Stimulated activated CD8-positive, alpha-beta memory T cell treated with anti-CD3 and anti-CD28 coated beads, Interleukin-4, amount 100 ng/mL, for 4 hours (primary cell): ENCODE measurements around the gene SERPINA5.
"Not testable (repeated sequence)": the region's sequence is repeated elsewhere in the genome, so short reads cannot be mapped to it uniquely, and the experiment has no call there.

Source experiments
- DNase-seq, 2 donors: peaks; one replicate each; pipeline ENCODE4 v3.0.0-alpha.2; 2020; ENCODE audit warnings: low read depth in 2 of 2, low spot score in 1 of 2

The SERPINA5 gene

GRCh38 chr14:94598816-94599655, 17.8 kb downstream of the SERPINA5 start:
- DNase-seq = no peak

- DNase-seq = no peak
These were observed 18.4 kb downstream of the SERPINA5 start for GRCh38 chr14:94599656-94600004.

- no peak for DNase-seq
These were observed 18.9 kb downstream of the SERPINA5 start for GRCh38 chr14:94600148-94600545.

GRCh38 chr14:94601884-94602391, 20.7 kb downstream of the SERPINA5 start:
- no peak for DNase-seq

- DNase-seq = no peak
These were observed 21.5 kb downstream of the SERPINA5 start for GRCh38 chr14:94602722-94603121.

- DNase-seq = no peak
These were observed 24.1 kb downstream of the SERPINA5 start for GRCh38 chr14:94605361-94605760.

- not testable (repeated sequence) for DNase-seq
These were observed 27.7 kb downstream of the SERPINA5 start for GRCh38 chr14:94608966-94609365.

GRCh38 chr14:94611179-94611578, 30.0 kb downstream of the SERPINA5 start:
- DNase-seq = no peak

GRCh38 chr14:94612174-94612573, 30.9 kb downstream of the SERPINA5 start, which contains the start of gene SERPINA3:
Gene SERPINA3 (plus strand): TSS chr14:94612391. CDS start chr14:94614442, 2,051 bp downstream.
- DNase-seq = no peak

GRCh38 chr14:94612580-94613554, 31.6 kb downstream of the SERPINA5 start:
- DNase-seq = no peak

- no peak for DNase-seq
These were observed 32.8 kb downstream of the SERPINA5 start for GRCh38 chr14:94613720-94614644.

- DNase-seq = no peak
These were observed 33.6 kb downstream of the SERPINA5 start for GRCh38 chr14:94614802-94615201.

GRCh38 chr14:94615254-94615653, 34.0 kb downstream of the SERPINA5 start:
- DNase-seq = no peak

GRCh38 chr14:94615823-94616570, 34.8 kb downstream of the SERPINA5 start:
- DNase-seq = no peak

GRCh38 chr14:94617366-94617941, 36.2 kb downstream of the SERPINA5 start:
- no peak for DNase-seq

GRCh38 chr14:94617988-94618822, 37.0 kb downstream of the SERPINA5 start:
- DNase-seq = no peak

- DNase-seq = no peak
These were observed 38.1 kb downstream of the SERPINA5 start for GRCh38 chr14:94619297-94619696.

GRCh38 chr14:94620597-94620996, 39.4 kb downstream of the SERPINA5 start:
- no peak for DNase-seq
